GM21576 (cell line): Measurements from ENCODE around the gene POTEM.
"Not testable (repeated sequence)": the region's sequence is repeated elsewhere in the genome, so short reads cannot be mapped to it uniquely, and the experiment has no call there.

Experiments used
- ATAC-seq: cut with Tn5 transposase; IDR thresholded peaks from one replicate; pipeline ENCODE4 v1.9.1; 2021; ENCODE audit warnings: mild to moderate bottlenecking, moderate library complexity; ENCODE audit not compliant: unreplicated experiment

POTEM gene

DNA sequence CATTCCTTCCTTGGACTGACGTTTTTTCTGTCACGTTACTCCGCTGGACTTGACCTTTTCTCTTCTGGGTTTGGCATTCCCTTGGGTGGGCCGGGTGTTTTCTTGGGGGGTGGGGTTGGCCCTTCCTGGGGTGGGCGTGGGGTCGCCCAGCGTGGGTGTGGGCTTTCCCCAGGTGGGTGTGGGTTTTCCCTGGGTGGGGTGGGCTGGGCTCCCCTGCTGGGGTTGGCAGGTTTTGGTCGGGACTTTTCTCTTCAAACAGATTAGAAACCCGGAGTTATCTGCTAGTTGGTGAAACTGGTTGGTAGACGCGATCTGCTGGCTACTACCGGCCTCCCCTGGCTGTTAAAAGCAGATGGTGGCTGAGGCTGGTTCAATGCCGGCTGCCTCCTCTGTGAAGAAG lies at the start of gene POTEM:
TSS of gene POTEM (plus strand) at position 301 of the 400 bp plus-strand sequence. CDS start at position 353, 52 bp downstream.
- not testable (repeated sequence) for ATAC-seq

DNA sequence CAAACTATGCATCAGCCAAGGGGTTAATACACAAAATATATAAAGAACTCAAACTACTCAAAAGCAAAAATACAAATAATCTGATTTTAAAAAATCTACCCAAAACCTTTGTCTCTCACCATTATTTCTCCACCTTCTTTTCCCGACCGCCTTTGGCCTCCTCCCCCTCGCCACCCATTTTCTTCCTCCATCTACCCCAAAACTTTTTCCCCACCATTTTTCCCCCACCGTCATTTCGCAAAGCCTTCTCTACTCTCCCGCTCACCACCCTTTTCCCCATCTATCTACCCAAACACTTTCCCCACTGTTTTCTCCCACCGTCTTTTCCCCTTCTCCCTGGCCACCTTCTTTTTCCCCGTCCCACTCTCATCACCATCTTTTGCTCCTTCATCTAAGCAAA lies 48.9 kb upstream of the POTEM start:
- not testable (repeated sequence) for ATAC-seq

DNA sequence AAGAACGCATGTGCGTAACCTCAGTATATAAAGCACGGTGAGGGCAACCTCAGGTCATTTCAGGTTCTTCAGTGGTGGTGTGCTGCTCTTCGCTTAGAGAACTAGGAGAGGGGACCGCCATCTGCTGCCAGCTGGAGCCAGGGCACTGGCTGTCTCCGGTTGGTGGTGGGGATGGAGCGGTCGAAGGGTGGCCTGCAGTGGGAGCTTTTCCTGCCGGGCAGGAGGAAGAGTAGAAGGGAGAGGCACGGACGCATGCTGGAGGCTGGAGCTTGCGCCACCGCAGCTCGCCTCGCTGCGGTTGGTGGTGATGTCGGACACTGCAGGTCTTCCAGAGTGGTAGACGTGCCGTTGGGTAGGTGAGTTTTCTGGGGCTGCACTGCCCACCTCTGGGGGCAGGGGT lies 47.2 kb upstream of the POTEM start:
- not testable (repeated sequence) for ATAC-seq

DNA sequence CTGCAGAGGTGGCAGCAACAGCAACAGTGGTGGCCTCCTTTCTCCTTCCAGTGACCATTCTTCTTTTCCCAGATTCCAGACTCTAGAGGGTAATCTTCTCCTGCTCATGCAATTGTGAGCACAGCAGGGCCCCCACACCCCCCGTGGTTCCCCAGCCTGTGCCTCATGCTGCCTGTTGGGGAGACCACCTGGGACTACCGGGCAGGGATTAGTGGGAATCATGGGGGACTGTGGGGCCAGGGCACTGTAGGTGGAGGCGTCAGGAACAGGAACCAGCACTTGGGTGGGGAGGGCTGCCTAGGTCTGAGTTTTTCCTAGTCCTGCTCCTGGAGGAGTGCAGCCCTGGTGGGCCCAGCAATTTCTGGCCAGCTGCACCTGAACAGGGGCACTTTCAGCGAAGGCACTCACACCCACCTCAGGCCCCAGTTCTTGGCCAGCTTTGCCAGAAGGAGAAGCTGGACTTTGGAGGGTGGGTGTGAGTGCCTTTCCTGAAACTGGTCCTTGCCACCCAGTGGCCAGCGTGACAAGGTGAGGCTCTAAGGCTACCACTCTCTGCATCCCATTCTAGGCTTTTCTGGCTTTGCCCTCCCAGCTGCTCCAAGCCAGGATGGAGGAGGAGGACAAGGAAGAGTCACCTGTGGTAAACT lies 46.1 kb upstream of the POTEM start:
- not testable (repeated sequence) for ATAC-seq

DNA sequence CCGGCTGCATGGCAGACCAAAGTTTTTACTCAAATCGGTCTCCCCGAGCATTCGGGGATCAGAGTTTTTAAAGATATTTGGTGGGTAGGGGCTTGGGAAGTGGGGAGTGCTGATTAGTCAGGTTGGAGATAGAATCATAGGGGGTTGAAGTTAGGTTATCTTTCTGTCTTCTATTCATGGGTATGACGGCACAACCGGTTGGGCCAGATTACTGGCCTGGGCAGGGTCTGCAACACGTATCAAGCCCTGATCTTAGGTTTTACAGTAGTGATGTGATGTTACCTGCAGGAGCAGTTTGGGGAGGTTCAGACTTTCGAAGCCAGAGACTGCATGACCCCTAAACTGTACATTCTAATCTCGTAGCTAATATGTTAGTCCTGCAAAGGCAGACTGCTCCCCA lies 30.4 kb upstream of the POTEM start:
- not testable (repeated sequence) for ATAC-seq

DNA sequence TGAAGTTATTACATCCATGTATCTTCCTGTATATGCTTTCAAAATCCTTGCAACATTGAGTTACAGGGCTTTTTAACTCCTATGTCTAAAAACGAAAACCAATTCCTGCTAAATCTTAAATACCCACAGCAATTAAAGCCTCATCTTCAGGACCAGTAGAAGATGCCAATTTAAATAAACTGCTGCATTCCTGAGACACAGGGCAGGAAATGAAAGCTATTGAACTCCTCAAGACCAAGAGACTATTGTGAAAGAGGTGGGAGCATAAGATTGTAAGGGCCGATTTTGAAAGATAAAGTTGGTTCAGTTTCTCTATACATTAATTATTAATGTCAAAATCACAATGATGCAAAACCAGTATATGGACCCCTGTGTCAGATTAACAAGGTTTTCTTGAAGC lies 28.5 kb upstream of the POTEM start:
- not testable (repeated sequence) for ATAC-seq

DNA sequence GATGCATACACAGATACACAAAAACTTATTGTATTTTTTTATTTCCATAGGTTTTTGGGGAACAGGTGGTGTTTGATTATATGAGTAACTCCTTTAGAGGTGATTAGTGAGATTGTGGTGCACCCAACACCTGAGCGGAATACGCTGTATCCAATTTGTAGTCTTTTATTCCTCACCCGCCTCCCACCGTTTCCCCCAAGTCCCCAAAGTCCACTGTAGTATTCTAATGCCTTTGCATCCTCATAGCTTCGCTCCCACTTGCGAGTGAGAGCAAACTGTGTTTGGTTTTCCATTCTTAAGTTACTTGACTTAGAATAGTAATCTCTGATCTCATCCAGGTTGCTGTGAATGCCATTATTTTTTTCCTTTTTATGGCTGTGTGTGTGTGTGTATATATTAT lies 17.3 kb upstream of the POTEM start:
- ATAC-seq: not testable (repeated sequence)

DNA sequence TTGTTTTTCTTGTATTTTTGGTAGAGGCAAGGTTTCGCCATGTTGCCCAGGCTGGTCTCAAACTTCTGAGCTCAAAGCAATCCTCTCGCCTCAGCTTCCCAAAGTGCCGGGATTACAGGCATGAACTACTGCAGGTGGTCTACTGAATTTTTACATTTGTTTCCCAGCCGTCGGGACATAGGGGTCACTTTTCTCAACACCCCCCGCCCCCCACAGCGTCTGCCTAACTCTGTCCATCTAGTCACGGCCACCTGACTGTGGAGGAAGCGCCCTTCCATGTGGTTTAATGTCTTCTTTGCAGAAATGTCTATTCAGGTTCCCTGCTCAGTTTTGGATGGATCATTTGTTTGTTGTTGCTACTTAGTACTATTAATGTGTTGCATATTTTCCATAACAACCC lies 14.1 kb upstream of the POTEM start:
- ATAC-seq: not testable (repeated sequence)

DNA sequence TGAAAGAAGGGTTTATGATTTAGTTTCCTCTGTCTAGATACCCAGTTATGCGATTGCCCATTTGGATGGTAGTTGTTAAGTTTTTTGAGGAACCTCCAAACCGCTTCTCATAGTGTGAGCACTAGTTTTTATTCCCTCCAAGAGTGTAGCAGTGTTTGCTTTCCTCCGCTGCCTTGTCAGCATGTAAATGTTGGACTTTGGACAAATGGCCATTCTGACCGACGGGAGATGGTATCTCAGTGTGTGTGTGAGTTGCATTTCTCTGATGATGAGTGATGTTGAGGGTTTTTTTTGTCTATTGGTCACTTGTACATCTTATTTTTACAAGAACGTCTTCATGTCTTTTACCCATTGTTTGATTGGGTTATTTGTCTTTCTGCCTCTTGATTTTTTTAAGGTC lies 11.4 kb upstream of the POTEM start:
- ATAC-seq: not testable (repeated sequence)

DNA sequence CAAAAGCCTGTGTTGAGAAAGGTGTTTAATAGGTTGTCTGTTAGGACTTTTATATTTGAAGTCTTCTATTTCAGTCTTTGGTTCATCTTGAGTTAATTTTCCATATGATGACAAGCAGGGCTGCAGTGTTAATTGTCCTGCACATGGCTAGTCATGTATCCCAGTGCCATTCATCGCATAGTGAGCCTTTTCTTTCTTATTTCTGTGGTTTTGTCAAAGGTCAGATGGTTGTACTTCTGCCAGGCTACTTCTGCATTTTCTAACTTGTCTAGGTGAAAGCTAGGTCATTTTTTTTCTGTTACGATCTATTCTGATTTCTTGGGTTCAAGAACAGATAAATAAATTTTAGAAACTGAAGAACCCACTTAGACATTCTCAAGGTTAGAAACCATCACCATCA lies 5.7 kb upstream of the POTEM start:
- not testable (repeated sequence) for ATAC-seq

DNA sequence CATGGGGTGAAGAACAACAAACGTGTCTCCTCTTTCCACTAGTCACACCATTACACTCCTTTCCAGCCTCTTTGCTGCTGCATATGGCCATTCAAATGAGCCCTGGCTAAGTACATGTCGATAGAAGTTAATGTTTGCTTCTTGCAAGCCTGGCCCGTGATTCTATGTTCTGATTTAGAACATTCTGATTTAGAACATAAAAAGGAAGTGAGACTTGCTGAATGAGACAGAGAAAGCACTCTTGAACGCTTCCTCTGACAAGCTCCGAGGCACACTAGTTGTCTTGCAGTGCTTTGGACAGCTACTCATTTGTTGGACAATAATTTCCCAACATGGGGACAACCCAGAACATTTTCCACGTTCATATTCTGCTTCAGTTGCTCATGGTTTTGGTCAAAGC lies 5.1 kb upstream of the POTEM start:
- ATAC-seq: not testable (repeated sequence)

DNA sequence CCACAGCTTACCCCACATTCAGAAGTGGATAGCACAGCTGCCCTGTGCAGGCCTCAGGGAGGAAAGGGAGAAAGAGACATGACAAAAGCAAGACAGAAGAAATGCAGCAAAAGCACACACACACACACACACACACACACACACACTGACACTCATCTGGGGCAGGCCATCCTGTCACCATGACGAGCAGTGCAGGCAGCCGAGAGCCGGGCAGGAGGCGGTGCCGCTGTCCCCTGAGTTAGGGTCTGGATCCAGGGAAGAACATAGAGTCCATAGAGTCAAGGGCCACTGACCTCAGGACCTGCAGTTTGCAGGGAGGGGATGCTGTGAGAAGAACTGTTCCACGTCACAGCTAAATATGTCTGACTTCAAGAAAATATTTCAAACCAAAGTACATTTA lies 4.0 kb upstream of the POTEM start:
- ATAC-seq: not testable (repeated sequence)

DNA sequence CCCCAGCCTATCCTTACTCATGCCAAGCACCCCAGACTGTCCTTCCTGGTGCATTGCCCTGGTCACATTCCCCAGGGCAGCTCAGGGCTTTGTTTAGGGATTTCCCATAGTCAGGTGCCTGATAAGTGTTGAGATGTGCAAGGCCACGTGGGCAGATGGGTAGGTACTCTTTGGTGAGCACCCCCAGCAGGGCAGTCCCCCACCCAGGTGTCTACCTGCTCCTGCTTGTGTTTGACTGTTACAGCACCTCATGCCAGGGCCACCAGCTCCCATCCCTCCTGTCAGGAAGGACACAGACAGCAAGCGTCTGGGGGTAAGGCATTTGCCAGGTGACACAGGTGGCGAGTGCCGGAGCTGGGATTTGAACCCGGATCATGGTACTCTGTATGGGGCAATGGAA lies 2.4 kb upstream of the POTEM start:
- not testable (repeated sequence) for ATAC-seq

DNA sequence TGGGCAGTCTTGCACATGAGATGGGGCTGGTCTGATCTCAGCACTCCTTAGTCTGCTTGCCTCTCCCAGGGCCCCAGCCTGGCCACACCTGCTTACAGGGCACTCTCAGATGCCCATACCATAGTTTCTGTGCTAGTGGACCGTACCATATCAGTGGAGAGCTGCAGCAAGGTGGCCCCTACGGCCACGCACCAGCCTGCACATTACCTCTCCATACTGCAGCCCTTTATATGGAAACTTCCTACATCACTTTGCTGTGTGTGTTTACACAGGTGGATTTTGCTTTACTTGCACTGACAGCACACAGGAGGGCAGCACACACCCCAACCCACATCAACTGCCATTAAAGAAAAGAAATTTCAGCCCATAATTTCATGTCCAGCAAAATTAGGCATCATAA lies 35.3 kb downstream of the POTEM start:
- ATAC-seq: not testable (repeated sequence)

DNA sequence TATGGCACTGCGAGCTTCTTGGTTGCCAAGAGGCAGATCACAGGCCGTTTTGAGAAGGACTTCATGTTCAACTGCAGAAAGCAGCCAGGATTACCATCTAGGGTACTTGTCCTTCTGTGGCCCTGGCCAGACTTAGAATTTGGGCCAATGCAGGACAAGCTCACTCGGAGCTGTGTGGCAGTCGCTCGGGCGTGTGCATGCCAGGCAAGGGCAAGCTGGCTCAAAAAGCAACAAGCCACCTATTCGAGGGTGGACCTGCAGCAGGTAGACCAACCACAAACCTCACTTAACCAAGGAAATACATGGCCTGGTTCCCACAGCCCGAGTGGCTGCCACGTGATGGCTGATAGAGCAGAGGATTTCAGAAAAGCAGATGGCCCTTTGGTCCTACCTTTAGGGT lies 39.3 kb downstream of the POTEM start:
- ATAC-seq: not testable (repeated sequence)

DNA sequence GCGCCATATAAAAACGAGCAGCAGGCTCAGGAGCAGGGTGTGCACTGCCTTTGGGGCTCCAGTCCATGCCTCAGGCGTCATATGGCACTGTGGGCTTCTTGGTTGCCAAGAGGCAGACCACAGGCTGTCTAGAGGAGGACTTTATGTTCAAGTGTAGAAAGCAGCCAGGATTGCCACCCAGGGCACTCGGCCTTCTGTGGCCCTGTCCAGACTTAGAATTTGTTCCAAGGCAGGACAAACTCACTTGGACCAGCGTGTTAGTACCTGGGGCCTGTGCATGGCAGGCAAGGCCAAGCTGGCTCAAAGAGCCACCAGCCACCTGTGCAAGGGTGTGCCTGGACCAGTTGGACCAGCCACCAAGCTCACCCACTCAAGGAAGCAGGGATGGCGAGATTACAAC lies 40.4 kb downstream of the POTEM start:
- not testable (repeated sequence) for ATAC-seq

DNA sequence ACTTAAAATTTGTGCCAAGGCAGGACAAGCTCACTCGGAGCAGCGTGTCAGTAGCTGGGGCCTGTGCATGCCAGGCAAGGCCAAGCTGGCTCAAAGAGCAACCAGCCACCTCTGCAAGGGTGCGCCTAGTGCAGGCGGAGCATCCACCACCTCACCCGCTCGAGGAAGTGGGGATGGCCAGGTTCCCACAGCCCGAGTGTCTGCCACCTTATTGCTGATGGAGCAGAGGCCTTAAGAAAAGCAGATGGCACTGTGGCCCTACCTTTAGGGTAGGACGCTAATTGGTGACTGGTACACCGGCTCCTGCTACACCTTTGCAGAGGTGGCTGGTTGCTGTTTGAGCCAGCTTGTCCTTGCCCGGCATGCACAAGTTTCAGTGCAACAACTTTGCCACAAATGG lies 43.8 kb downstream of the POTEM start:
- ATAC-seq: not testable (repeated sequence)

DNA sequence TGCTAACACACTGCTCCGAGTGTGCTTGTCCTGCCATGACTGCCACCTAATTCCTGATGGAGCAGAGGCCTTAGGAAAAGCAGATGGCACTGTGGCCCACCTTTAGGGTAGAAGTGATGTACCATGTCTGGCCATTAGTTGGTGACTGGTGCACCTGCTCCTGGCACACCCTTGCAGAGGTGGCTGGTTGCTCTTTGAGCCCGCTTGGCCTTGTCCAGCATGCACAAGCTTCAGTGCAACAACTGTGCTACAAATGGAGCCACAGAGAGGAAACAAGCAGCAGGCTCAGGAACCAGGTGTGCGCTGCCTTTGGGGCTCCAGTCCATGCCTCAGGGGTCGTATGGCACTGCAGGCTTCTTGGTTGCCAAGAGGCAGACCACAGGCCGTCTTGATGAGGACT lies 44.5 kb downstream of the POTEM start:
- ATAC-seq: not testable (repeated sequence)

DNA sequence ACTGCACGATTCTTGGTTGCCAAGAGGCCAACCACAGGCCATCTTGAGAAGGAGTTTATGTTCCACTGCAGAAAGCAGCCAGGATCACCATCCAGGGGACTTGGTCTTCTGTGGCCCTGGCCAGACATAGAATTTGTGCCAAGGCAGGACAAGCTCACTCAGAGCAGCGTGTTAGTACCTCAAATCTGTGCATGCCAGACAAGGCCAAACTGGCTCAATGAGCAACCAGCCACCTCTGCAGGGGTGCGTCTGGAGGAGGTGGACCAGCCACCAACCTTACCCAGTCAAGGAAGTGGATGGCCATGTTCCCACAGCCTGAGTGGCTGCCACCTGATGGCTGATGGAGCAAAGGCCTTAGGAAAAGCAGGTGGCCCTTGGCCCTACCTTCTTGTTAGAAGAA lies 48.0 kb downstream of the POTEM start:
- not testable (repeated sequence) for ATAC-seq

DNA sequence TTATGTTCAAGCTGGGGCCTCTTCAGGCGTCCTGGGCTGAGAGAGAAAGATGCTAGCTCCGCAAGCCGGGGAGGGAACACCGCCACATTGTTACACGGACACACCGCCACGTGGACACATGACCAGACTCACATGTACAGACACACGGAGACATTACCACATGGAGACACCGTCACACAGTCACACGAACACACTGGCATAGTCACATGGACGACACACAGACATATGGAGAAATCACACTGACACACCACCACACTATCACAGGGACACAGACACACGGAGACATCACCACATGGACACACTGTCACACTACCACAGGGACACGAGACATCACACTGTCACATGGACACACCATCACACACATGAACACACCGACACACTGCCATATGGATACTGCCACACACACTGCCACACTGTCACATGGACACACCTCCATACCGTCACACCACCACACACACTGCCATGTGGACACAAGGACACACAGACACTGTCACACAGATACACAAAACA lies 57.9 kb downstream of the POTEM start:
- ATAC-seq: not testable (repeated sequence)

DNA sequence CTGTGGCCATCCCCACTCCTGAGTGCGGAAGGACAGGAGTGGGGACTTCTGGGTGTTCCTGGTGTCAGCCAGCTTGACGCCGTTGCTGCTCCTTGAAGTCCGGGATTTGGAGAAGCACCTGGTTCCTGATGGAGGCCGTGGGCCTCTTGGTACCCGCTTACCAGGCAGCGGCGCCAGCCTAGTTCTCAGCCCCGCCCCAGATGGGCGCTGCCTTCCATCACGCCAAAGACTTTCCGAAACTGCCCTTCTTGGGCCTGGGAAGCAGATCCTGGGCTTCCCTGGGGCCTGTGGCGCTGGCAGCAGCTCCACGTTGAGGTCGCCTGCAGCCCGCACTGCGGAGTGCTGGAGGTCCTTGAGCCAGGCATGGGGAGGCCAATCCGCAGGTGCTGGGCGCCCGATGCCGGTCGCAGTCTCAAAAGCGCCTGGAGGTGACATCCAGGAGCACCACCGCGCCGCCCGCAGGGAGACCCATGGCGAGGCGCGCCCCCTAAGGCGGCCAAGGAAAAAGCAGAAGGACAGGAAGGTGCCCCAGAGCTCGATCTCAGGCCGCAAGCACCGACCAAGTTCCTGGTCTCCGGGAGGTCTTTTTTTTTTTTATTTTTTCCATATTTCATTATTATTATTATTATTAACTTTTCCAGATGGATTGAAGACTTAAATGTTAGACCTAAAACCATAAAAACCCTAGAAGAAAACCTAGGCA lies 59.6 kb downstream of the POTEM start:
- not testable (repeated sequence) for ATAC-seq

DNA sequence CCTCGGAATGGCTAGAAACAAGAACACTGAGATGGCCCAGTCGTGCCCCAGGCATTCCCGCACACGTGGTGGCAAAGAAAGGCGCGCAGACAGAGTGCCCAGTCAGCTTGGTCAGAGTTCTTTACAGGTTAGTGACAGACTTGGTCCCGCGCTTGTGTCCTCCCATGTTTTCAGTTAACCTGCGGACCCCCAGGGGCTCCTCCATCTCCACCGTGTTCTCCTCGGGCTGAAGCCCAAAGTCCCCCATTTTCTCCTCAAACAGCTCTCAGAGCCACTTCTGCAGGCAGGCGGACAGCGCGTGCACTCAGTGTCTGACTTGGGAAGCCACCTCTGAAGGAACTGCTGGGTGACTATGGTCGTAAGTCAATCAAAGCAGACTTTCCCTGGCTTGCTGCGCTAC lies 60.7 kb downstream of the POTEM start:
- ATAC-seq: not testable (repeated sequence)
